GM23248 (cell line): Measurements from ENCODE around the gene PACS1.

Source experiments
- EZH2 ChIP-seq: fragments of 200-600 bp; sonication (generic); IDR thresholded peaks from 2 replicates; pipeline ENCODE4 v1.6.1; 2018; ENCODE audit warnings: antibody characterized with exemption, mild to moderate bottlenecking; ENCODE audit not compliant: insufficient read depth, poor library complexity, severe bottlenecking
- EZH2phosphoT487 ChIP-seq: fragments of 200-600 bp; sonication (generic); IDR thresholded peaks from 2 replicates; pipeline ENCODE4 v1.6.1; 2018; ENCODE audit warnings: antibody characterized with exemption, moderate library complexity, mild to moderate bottlenecking, low read depth; ENCODE audit not compliant: insufficient read depth

DNA sequence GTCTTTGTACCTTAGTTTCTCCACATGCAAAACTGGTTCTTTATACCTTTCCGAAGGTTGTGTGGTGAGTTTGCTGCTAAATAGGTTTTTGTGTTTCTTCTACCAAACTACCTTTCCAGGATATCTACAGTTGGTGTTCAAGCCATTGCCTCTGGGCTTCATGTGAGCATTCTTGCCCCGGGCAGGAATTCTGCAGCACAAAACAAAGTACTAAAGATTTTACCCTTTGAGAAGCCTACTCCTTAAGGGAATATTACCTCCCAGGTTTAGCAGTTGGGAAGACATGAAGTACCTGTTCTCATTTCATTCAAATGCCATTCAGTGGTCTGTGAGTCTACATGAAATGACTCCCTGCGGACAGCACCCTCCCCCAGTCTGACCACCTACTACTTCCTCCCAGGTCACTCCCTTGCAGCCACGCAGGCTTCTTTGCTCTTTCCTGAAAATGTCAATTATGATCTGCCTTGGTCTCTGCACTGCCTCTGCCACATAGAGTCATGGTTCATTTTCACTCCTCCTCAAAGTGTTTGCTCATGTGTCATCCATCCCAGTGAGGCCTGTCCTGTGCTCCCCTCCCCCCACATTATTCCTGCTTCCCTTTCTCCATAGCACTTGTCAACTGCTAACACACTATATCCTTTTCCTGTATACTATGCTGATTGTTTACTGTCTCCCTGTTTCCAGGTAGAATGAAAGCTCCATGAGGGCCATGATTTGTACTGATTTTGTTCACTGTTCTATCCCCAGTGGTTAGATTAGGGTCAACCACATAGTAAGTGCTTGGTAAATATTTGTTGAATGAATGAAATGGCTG lies 36.9 kb downstream of the PACS1 start:
- no peak for TF ChIP-seq EZH2
- TF ChIP-seq EZH2phosphoT487, result no peak
